Panc1 (cell line): ENCODE data around the gene PLBD1. TPM values are rescaled to one million over a fixed set of nuclear protein-coding genes. Genes with fewer than 3 reads are reported as not detected.

Source experiments
- ATAC-seq: fragments of 200-7000 bp; cut with Tn5 transposase; 2 replicates; pipeline ENCODE4 v1.9.1; 2020; ENCODE audit warnings: mild to moderate bottlenecking, moderate library complexity
- BruUV-seq: library from RNA; stranded (reverse); fragments of 400-500 nt; replicated peaks from 2 replicates; lab custom pipeline; 2021; lab: Mats Ljungman, UMichigan
- CTCF ChIA-PET: fragments of 300-600 bp; sonication (Branson Sonifier 250); formaldehyde crosslinking; loops from one replicate; lab custom pipeline; 2022; ENCODE audit warnings: antibody characterized with exemption; lab: Charles Lee
- POLR2A ChIA-PET: fragments of 300-600 bp; sonication (Branson Sonifier 250); formaldehyde crosslinking; loops from one replicate; lab custom pipeline; 2022; ENCODE audit warnings: antibody characterized with exemption; lab: Charles Lee
- DNase-seq: peaks from one replicate; pipeline ENCODE4 v3.0.0-alpha.2; 2010; ENCODE audit warnings: low read depth, low spot score
- H3K27ac ChIP-seq: 2 replicates; pipeline ENCODE4 v1.5.1; 2011; ENCODE audit warnings: mild to moderate bottlenecking, low read length, inconsistent platforms
- H3K27me3 ChIP-seq: fragments of 200-500 bp; sonication (Bioruptor generic); 2 replicates; pipeline ENCODE4 v1.6.0; 2014; ENCODE audit warnings: low read length, inconsistent platforms; ENCODE audit not compliant: control insufficient read depth, insufficient read depth
- H3K36me3 ChIP-seq: fragments of 200-500 bp; sonication (Bioruptor generic); 2 replicates; pipeline ENCODE4 v1.5.1; 2014; ENCODE audit warnings: inconsistent platforms, mild to moderate bottlenecking, low read length, moderate library complexity; ENCODE audit not compliant: control insufficient read depth, insufficient read depth
- H3K4me1 ChIP-seq: 2 replicates; pipeline ENCODE4 v1.5.1; 2011; ENCODE audit warnings: inconsistent platforms, mild to moderate bottlenecking, low read length, moderate library complexity; ENCODE audit not compliant: control insufficient read depth, insufficient read depth
- H3K4me3 ChIP-seq, 2 experiments: 2 replicates each; pipeline ENCODE4 v1.5.1; 2011 to 2012; ENCODE audit warnings: low read depth in 2 of 2, low read length in 2 of 2, mild to moderate bottlenecking in 2 of 2, inconsistent platforms in 1 of 2, moderate library complexity in 1 of 2
- H3K9me3 ChIP-seq: fragments of 200-500 bp; sonication (Bioruptor generic); 2 replicates; pipeline ENCODE4 v1.5.1; 2014; ENCODE audit warnings: low read depth, mild to moderate bottlenecking, inconsistent platforms, low read length, moderate library complexity; ENCODE audit not compliant: control insufficient read depth, insufficient read depth
- CTCF ChIP-seq: fragments of 450-650 bp; IDR thresholded peaks from 2 replicates; pipeline ENCODE4 v1.5.1; 2017; ENCODE audit warnings: mild to moderate bottlenecking
- POLR2AphosphoS5 ChIP-seq: IDR thresholded peaks from 2 replicates; pipeline ENCODE4 v1.6.1; 2012; ENCODE audit warnings: mild to moderate bottlenecking, low read depth, low read length, moderate library complexity
- SIN3A ChIP-seq: IDR thresholded peaks from 2 replicates; pipeline ENCODE4 v1.6.1; 2012; ENCODE audit warnings: low read depth, mild to moderate bottlenecking, low read length, moderate library complexity, borderline replicate concordance; ENCODE audit not compliant: insufficient read depth
- TCF7L2 ChIP-seq: IDR thresholded peaks from 2 replicates; pipeline ENCODE4 v1.6.1; 2011; ENCODE audit warnings: mild to moderate bottlenecking, low read depth, low read length, inconsistent platforms
- in situ Hi-C: cut with HindIII; loops from 2 replicates; pipeline ENCODE4 v1.10.0; 2016; ENCODE audit warnings: low sequenced_read_pairs, low pct_unique_long_range_greater_than_20kb
- intact Hi-C: fragments of 100-400 bp; cut with micrococcal nuclease; formaldehyde crosslinking; loops from one replicate; pipeline ENCODE4 v1.10.0; 2022; ENCODE audit not compliant: unreplicated experiment
- total RNA-seq: library from RNA; stranded (reverse); gene quantifications from one replicate; pipeline ENCODE4 v1.2.1, GENCODE V29; 2021; ENCODE audit not compliant: unreplicated experiment
- TF ChIP-seq, protein P1 (sequence below), 2 experiments: IDR thresholded peaks; 2 replicates each; pipeline ENCODE4 v1.6.1; 2011 to 2012; ENCODE audit warnings: low read depth in 2 of 2, control low read depth in 1 of 2, low read length in 1 of 2, mild to moderate bottlenecking in 1 of 2, moderate library complexity in 1 of 2; ENCODE audit not compliant: insufficient read depth in 1 of 2

PLBD1 gene
- total RNA-seq, 1 experiment from 2014 or later = 37.8 TPM

- no peak for TF ChIP-seq SIN3A
- TF ChIP-seq TCF7L2 = no peak
- TF ChIP-seq CTCF = no peak
- TF ChIP-seq POLR2AphosphoS5 = no peak
- TF ChIP-seq, protein P1, sequence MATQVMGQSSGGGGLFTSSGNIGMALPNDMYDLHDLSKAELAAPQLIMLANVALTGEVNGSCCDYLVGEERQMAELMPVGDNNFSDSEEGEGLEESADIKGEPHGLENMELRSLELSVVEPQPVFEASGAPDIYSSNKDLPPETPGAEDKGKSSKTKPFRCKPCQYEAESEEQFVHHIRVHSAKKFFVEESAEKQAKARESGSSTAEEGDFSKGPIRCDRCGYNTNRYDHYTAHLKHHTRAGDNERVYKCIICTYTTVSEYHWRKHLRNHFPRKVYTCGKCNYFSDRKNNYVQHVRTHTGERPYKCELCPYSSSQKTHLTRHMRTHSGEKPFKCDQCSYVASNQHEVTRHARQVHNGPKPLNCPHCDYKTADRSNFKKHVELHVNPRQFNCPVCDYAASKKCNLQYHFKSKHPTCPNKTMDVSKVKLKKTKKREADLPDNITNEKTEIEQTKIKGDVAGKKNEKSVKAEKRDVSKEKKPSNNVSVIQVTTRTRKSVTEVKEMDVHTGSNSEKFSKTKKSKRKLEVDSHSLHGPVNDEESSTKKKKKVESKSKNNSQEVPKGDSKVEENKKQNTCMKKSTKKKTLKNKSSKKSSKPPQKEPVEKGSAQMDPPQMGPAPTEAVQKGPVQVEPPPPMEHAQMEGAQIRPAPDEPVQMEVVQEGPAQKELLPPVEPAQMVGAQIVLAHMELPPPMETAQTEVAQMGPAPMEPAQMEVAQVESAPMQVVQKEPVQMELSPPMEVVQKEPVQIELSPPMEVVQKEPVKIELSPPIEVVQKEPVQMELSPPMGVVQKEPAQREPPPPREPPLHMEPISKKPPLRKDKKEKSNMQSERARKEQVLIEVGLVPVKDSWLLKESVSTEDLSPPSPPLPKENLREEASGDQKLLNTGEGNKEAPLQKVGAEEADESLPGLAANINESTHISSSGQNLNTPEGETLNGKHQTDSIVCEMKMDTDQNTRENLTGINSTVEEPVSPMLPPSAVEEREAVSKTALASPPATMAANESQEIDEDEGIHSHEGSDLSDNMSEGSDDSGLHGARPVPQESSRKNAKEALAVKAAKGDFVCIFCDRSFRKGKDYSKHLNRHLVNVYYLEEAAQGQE (IDR thresholded peaks at IDR 0.05; ENCODE audit: insufficient read depth in 1 of 2, low read depth in 2 of 2, low read length in 1 of 2) = no peak
- no peaks in the 10 kb centered on the region for H3K9me3 ChIP-seq
- ChIA-PET POLR2A (no interaction called here), CTCF (no interaction called here)
- no peak for DNase-seq
- no peaks in the 10 kb centered on the region for H3K4me1 ChIP-seq
- no peak for ATAC-seq
- in situ Hi-C loops (no loop called here), intact Hi-C loops (no loop called here)
- H3K36me3 ChIP-seq = no peaks in the 10 kb centered on the region
- no peak overlapping the region for H3K4me3 ChIP-seq
- H3K27me3 ChIP-seq = no peaks in the 10 kb centered on the region
- BruUV-seq = no TSS peak
- no peak overlapping the region for H3K27ac ChIP-seq
Measured at GRCh38 chr12:14577344-14577743, 9.7 kb upstream of the PLBD1 start.

DNA sequence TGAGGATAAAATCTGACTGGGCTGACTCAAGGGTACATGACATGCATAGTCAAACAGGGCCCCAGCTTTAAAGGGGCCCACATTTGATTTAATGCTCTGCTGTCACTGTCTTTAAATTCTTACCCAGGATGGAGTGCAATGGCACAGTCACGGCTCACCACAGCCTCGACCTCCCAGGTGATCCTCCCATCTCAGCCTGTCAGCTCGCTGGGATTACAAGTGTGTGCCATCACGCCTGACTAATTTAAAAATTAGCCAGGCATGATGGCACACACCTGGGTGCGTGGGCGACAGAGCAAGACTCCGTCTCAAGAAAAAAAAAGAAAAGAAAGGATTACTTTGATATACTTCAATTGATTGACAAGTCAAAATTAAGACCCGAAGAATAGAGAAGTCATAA lies 9.2 kb upstream of the PLBD1 start:
- CTCF ChIA-PET = no interaction called here

More for the DNA sequence above, 9.2 kb upstream of the PLBD1 start:
- H3K9me3 ChIP-seq = no peaks in the 10 kb centered on the region
- POLR2A ChIA-PET = no interaction called here
- no peaks in the 10 kb centered on the region for H3K4me1 ChIP-seq
- ATAC-seq = no peak
- TF ChIP-seq CTCF (no peak), SIN3A (no peak), POLR2AphosphoS5 (no peak), TCF7L2 (no peak)
- TF ChIP-seq, protein P1 (IDR thresholded peaks at IDR 0.05; ENCODE audit: insufficient read depth in 1 of 2, low read depth in 2 of 2, low read length in 1 of 2) = no peak
- H3K4me3 ChIP-seq = no peak overlapping the region
- intact Hi-C loops = no loop called here
- H3K36me3 ChIP-seq = no peaks in the 10 kb centered on the region
- no peaks in the 10 kb centered on the region for H3K27me3 ChIP-seq
- H3K27ac ChIP-seq = no peak overlapping the region
- DNase-seq = no peak
- BruUV-seq = no TSS peak
- in situ Hi-C loops = no loop called here
